ENCODE results near the gene EED. TPM values are rescaled to one million over a fixed set of nuclear protein-coding genes. Genes with fewer than 3 reads are reported as not detected.
A peak's percentile ranks its signal among the peaks of the same experiment; 100 is the strongest.
"Not testable (repeated sequence)": the region's sequence is repeated elsewhere in the genome, so short reads cannot be mapped to it uniquely, and the experiment has no call there.

The EED gene
- total RNA-seq, 1 donor from 2014 or later, result 25.4 TPM

DNA sequence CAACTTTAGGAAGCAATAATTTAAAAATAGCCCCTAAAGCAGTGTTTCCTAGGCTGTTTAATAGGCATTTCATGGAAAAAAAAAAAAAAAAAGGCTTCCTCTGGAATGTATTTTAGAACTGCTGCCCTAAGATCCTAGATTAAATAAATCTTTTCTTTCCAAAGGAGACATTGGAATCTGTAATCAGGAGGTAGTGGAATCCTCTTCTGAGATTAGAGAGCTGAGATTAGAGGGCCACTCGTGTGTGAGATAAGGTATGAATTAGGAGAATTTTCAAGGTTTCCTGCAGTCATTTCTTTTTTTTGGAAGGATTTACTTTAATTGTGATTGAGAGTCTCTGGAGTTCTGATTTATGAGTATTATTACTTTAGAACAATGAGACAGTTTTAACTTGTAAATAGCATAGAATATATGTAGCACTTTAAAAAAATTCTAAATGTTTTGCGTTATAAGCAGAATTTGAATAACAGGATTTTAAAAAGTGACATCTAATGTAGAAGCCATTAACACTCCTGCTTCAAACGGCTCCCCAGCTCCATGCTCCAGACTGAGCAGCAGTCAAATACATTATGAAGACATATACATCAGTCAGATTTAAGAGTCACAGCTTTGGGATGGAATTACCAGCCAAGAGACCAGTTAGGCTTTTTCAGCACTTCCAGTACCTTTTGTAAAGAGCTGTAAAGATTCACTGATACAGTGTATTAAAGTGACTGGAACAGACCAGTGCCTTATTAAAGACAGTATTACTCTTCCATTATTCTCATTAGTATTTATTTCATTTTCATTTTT, 5.0 kb downstream of the EED start:
- no peak for DNase-seq

DNA sequence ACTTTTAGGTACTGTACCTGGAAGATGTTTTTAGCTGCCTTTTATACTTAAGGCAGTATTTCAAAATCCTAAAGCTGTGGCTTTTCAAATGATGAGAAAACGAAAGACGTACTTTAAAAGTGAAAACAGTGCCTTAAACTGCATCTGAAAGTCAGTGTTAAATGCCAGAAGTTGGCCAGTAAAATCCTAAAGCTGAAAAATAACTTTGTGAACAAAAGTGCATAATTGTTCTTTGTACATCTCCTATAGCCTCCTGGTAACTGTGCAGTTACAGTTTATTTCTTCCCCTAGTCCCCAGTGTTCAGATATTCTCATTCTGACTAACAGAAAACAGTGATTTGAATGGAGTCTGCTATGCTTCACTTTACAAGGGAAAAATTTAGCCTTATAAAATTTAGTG, 6.8 kb downstream of the EED start:
- no peak for DNase-seq

DNA sequence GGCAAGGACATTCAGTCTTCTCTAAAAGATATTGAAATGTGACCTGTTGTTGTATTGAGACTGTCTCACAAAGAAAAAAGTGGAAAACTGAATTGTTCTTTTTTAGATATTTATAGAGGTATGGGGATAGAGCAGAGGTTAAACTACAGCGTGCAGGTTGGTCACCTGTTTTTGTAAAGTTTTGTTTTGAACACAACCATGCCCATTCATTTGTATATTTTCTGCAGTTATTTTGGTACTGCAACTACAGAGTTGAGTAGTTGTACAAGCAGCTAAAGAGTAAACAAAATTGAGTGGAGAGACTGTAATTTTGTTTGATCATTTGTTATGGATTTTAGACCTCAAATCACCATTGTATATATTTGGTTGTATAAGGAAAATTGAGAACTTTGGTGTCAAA, 11.3 kb downstream of the EED start:
- DNase-seq, result no peak

DNA sequence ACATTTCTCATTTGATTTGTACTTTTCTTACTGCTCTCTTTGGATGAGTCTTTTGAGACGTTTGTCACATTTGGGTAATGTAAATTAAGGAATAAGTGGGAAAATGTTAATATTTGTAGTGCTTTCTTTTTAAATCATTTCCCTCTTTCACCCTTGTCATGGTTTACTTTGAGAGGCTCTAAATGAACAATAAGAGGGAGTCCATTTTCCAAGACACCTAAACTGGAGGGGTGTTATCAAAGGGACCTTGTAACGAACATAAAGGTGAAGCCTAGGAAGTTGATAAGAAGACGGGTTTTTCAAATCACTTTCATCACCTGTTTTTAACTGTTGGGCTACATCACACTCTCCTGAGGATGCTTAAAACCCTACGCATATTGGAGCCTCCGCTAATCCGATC, 12.1 kb downstream of the EED start:
- DNase-seq, result no peak

DNA sequence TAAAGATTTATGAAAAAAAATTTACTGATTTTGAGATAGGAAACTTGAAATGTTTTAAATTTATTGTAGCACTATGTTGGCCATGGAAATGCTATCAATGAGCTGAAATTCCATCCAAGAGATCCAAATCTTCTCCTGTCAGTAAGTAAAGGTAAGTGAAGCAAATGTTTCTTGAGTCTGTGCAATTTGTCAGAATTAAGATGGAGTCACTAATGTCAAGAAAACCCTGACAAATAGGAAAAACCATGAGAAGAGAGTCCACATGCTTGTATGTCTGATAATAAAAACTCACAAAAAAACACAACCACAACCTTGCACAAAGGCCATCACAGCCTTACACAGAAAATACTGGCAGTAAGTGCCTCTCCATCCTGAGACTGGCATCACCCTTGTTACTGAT, 12.9 kb downstream of the EED start:
- no peak for DNase-seq

DNA sequence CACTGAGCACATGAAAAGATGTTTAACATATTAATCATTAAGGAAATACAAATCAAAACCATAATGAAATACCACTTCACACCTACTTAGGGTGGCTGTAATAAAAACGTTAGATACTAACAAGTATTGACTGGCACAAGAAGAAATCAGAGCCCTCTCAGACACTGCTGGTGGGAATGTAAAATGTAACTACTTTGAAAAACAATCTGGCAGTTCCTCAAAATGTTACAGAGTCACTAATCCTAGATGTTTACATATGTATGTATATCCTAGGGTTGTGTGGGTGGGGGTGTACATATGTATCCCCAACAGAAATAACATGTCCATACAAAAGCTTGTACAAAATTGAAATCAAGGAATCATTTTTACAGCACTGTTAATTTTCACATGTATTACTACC, 15.2 kb downstream of the EED start:
- no peak for DNase-seq

DNA sequence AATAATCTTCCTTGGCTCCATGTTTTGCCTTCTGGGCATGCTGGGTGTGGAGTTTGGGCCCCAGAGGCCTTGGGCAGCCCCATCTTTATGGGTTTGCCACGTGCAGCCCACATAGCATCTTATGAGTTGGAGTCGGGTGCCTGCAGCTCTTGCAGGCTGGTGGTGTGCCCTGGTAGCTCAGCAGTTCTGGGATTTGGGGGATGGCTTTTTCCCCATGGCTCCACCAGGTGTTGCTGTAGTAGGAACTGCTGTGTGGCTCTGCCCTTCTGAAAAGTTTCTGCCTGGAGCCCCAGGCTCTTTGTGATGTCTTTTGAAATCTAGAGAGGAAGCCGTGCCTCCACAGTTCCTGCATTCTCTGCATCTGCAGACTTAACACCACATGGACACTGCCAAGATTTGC, 16.8 kb downstream of the EED start:
- DNase-seq, result no peak

DNA sequence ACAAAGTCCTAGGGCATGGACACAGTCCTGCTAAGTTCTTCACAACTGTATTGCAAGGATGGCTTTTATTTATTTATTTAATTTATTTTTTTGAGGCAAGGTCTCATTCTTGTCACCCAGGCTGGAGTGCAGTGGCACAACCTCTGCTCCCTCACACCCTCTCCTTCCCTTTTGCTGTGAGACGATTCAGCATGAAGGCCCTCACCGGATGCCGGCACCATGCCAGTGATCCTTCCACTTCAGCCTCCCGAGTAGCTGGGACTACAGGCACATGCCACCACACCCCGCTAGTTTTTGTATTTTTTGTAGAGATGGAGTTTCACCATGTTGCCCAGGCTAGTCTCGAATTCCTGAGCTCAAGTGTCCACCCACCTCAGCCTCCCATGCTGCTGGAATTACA, 17.8 kb downstream of the EED start:
- DNase-seq, result no peak

DNA sequence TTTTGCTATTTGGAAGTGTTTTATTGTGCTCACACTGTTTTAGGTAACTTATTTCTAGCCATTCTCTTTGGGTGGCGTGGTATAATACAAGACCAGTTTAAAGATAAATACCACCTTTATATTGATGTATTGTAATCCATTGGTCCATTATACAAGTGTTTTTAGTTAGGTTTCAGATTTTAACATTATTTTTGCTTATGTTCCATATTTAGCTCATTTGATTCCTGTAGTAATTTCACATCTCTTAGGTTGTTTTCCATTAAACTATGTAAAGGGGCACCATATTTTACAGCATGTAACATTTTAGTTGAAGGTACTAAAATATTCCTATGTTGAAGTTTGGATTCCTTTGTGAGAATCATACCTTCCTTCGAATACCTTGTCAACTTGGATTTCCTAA, 20.1 kb downstream of the EED start:
- DNase-seq, result no peak

DNA sequence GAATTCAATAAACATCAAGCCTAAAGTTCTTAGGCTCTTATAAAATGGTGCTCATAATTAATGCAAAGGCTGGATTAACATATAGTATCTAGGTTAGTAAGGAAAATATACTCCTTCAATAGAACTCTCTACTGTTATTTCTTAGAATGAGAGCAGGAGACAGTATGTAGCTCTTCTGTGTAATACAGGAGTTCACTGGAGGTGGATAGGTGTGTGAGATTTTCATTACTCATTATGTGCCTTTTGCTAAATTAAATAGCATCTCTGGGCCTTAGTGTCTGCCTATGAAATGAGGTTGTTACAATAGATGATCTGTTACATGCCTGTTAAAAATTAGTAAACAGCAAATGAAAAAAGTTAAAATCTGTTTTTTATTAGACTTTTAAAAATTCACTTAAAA, 20.6 kb downstream of the EED start:
- DNase-seq, result no peak

DNA sequence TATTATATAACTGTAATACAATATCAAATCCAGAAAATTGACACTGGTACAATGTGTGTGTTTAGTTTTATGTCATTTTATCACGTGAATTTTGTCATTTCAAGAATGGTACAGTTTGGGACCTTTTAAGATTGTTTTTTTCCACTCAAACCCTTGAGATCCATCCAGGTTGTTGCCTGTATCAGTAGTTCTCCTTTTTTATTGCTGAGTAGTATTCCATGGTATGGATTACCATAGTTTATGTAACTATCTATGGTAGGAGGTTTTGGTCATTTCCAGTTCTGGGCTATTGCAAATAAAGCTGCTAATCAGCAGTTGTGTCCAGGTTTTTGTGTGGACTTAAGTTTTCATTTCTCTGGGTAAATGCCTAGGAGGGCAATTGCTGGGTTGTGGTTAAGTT, 25.1 kb downstream of the EED start:
- no peak for DNase-seq

DNA sequence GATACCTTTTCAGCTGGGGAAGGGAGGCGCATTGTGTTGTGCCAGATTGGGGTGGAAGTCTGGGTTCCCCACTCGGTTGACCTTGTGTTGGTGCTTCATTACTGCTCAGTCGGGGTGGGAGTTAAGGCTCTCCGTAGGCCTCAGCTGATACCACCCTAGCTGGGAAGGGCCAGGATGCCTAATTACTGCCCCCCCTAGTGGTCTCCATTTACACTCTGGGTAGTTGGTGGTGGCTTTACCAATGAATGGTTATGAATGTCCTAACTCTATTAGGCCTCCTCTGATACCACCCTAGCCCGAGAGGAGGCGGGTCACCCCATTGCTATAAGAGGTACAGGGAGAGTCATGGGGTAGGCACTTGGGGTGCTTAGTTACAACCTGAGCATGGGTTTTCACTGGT, 29.9 kb downstream of the EED start:
- DNase-seq, result no peak

DNA sequence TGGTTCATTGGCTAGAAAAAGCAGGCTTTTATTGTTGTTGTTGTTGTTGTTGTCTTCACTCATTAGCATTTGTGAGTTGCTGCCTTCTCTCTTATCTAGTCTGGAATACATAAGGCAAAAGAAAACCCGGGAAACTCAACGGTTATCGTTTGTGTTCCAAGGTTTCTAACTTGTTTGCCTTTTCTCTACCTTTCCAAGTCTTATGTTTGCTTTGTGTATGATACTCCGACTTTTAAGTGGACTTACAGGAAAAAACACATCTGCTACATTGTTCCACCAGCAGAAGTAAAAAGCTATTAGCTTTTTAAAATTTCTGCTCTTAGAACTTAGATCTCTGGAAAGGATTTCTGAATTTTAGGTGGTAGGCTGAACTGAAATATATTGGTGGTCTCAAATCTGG, 30.4 kb downstream of the EED start:
- DNase-seq, result no peak

DNA sequence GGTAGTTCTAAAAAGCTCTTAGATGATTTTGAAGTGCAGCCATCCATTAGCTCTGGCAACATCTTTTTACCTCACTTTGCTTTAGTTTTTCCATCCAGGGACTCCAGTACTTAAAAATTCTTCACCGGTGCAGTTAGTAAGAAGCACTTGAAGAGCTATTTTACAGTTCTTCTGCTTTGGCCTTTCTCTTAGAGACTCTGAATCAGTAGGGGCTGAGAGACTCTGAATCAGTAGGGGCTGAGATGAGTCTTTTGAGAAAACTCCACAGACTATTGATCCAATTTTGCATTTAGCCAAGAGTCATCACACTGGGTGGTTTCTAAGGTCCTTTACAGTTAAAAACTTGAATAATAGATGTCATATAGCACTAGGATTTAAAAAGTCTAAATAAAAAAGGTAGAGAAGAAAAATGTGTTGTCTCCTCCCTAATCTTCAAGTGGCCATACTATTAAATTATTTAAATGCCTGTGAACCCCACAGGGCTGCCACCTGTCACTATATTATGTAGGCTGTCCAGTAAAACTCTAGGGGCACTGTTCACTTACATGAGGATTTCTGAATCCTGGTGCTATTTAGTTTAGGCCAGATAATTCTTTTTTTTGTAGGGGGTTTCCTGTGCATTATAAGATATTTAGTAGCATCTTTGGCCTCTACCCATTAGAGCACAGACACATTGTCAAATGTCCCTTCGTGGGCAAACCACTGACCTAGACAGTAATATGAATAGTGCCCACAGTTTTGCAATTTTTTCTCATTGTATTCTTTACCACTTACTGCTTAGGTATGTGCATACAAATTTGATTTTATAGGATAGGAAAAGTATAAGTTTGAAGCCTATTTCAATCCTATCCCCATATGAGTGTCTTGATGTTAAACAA, 31.2 kb downstream of the EED start:
- DNase-seq, result no peak

DNA sequence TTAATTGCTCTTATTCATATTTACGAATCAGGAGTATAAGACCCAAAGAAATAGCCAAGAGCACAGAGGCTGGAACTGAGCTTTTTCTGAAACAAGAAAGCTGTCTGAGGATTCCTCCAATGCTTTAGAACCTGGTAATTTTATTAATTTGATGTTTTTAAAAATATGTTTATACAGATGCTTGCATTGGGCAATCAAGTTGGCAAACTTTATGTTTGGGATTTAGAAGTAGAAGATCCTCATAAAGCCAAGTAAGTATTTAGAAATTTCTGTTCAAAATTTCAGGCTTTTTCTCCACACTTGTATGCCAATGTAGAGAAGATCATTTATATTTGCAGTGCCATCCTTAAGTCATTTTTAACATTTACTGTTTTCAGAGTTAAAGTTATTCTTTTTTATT, 33.2 kb downstream of the EED start:
- DNase-seq, result no peak

DNA sequence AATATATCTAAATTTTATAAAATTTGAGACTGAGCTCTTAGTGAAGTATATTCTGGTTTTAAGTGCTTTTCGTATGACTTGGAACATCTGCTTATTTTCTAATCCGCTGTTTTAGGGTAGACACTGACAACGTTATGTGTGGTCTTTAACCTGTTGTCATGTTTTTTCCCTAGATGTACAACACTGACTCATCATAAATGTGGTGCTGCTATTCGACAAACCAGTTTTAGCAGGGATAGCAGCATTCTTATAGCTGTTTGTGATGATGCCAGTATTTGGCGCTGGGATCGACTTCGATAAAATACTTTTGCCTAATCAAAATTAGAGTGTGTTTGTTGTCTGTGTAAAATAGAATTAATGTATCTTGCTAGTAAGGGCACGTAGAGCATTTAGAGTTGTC, 33.7 kb downstream of the EED start:
- DNase-seq, result no peak

DNA sequence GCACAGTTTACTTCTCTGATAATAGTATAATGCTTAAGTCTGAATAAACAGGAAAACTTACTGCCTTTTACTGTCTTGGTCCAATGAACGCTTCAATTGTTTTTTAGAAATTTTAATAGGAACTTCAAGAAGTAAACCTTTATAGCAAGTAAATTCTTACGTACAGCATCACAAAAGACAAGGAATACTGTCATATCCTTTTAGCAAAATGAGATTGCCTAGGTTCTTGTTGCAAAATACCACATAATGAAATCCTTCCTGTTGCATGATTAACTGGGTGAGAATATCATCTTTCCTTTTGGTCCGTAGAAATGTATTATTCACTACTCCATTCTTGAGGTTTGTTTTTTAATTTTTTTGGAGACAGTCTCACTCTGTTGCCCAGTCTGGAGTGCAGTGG, 35.2 kb downstream of the EED start:
- DNase-seq, result no peak

DNA sequence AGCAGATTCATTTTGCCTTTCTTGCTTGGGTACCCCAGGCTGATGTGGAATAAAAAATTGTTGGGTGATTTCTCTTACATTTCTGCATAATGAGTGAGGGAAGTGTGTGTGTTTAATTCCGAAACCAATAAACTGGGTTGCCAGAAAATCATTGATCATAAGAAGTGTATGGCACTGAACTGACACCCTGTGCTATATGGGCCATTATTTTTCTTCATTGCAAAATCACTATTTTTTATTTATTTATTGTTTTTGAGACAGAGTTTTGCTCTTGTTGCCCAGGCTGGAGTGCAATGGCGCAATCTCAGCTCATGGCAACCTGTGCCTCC, 42.9 kb downstream of the EED start:
- DNase-seq, result no peak

DNA sequence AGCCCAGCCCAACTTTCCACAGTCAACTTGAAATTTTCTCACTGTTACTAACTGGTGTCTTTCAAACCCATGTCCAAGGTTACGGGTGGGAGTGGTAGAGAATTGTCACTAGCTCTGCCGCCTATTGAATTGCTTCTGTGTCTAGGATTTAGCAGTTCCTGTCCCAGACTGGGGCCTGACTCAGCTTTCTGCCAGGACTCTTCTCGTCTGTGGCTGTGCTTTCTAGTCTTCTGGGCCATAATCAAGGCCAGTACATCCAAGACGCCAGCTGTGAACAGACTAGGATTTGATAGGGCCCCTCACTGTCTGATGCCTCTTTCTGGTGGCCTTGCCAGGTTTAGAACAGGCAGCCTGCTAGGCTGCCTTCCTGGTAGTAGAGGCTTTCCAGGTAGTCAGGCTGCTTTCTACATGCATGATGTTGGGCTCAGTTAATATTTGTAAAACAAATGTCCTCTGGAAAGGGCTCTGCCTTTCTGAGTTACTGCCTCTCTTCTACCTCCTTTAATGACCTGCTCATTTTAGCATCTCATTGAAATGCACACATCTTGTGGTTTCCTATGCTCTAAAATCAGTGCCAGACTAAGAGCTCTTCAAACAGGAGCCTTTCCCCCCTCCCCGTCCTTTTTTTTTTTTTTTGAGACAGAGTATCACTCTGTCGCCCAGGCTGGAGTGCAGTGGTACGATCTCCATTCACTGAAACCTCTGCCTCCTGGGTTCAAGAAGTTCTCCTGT, 44.4 kb downstream of the EED start:
- no peak for DNase-seq

DNA sequence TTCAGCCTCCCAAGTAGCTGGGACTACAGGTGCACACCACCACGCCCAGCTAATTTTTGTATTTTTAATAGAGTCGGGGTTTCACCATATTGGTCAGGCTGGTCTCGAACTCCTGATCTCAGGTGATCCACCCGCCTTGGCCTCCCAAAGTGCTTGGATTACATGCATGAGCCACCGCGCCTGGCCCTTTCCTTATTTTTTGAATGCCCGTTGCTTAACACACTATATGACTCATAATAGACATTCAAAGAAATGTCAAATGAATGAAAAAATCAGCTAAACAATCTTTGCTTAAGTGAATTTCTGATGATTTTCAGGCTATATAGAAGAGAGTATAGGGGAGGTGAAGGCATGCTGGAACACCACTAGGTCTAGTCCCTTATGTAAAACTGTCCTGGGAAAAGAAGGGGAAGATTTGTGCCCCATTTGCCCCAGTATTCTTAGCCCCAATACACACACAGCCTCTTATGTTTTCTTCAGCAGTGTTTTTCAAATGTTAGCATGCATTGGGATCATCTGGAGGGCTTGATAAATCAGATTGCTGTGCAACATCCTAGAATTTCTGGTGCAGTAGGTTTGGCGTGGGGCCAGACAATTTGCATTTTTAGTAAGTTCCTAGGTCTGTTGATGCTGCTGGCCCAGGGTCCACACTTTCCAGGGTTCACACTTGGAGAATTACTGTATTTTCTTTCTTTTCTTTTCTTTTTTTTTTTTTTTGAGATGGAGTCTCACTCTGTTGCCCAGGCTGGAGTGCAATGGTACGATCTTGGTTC, 45.1 kb downstream of the EED start:
- not testable (repeated sequence) for DNase-seq

DNA sequence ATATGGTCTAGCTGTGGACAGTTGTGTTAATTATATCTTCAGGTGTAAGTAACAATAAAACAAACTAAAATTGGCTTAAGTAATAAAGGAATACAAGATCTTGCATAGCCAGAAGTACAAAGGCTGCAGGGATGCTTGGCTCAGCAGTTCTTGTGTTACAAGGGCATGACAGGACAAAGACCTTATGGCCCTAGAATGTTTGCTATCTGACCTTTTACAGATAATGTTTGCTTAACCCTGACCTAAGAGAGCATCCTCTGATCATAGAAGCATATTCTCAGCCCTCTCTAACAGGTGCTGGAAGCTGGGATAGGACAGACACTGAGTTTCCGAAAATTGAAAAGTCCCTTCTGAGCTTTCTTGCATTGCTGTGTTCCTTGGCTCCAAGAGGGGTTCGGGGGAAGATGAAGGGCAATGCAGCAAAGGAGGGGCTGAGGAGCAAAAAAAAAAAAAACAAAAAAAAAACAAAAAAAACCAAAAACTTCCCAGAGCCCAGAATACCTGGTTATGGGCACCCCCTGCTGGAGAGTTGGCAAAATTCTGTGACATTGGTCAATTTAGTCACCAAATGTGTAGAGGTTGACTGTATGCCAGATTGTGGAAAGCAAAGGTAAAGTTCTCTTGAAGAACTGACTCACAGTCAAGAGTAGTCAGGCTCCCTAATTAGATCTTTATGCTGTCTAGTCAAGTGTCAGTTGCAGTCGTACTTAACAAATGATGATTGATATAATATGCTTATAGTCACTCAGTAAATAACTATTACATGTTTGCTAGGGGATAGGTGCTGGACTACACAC, 47.1 kb downstream of the EED start:
- DNase-seq, result peak; percentile 34

Data from skin of body (tissue), 2 donors.